Liver (tissue), 3 donors: ENCODE results near the gene DGKQ.

Source experiments
- EGR1 ChIP-seq, 2 donors: IDR thresholded peaks; 2 replicates each; pipeline ENCODE4 v1.6.1; 2016 to 2018; ENCODE audit warnings: antibody characterized with exemption in 2 of 2, low read depth in 2 of 2
- GABPA ChIP-seq, 2 donors: IDR thresholded peaks in 1 of 2; conservative IDR thresholded peaks in 1 of 2; 2 replicates each; pipeline ENCODE4 v1.6.1; 2016; ENCODE audit warnings: antibody characterized with exemption in 2 of 2, mild to moderate bottlenecking in 1 of 2, moderate library complexity in 1 of 2
- JUND ChIP-seq, 2 donors: IDR thresholded peaks; 2 replicates each; pipeline ENCODE4 v1.6.1; 2016; ENCODE audit warnings: antibody characterized with exemption in 2 of 2
- SP1 ChIP-seq: IDR thresholded peaks from 2 replicates; pipeline ENCODE4 v1.6.1; 2018; ENCODE audit warnings: antibody characterized with exemption, mild to moderate bottlenecking
- TAF1 ChIP-seq: conservative IDR thresholded peaks from 2 replicates; pipeline ENCODE4 v1.6.1; 2016; ENCODE audit warnings: antibody characterized with exemption, mild to moderate bottlenecking
- TF ChIP-seq, protein P1 (sequence below): fragments of 150-350 bp; IDR thresholded peaks from 2 replicates; pipeline ENCODE4 v1.5.1; 2017; ENCODE audit warnings: improper control_type of control experiment, low read depth, low read length; ENCODE audit not compliant: missing input control
- TF ChIP-seq, protein P2 (sequence below): IDR thresholded peaks from 2 replicates; pipeline ENCODE4 v1.6.1; 2016; ENCODE audit warnings: antibody characterized with exemption
- donor health status: healthy.
- donor health status: healthy.

DNA sequence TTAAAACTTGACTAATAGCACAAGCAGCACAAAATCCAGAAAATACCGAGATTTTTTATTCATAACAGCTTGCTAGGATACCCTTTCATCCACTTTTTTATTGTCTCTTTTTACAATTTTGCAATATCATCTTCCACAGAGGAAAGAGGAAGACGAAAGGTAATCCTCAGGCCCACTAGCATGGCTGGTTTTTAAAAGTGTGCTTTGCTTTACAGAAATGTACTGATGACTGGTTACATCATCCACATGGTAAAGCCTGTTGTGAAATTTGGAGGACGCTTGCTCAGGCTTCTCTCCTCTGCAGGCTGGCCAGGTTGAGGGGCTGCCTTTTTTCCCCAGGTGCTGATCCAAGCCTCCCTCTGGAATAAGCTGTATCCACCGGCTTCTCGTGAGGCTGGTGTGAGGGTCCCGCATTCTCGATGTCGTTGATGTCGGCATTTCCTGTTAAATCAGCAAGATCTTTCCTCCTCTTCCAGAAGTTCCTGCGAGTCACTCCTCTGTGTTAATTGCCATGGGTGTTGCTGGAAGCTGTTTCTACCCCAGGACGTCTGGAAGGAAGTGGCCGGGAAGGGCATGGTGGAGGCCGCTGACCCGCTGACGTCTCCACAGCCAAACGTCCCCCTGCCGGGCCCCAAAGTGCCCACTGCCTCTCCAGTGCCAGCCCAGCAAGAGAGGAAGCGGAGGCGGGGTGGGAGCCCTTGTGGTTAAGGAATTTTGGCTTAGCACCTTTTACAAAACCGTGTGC lies 5.8 kb upstream of the DGKQ start:
- TF ChIP-seq, protein P1, sequence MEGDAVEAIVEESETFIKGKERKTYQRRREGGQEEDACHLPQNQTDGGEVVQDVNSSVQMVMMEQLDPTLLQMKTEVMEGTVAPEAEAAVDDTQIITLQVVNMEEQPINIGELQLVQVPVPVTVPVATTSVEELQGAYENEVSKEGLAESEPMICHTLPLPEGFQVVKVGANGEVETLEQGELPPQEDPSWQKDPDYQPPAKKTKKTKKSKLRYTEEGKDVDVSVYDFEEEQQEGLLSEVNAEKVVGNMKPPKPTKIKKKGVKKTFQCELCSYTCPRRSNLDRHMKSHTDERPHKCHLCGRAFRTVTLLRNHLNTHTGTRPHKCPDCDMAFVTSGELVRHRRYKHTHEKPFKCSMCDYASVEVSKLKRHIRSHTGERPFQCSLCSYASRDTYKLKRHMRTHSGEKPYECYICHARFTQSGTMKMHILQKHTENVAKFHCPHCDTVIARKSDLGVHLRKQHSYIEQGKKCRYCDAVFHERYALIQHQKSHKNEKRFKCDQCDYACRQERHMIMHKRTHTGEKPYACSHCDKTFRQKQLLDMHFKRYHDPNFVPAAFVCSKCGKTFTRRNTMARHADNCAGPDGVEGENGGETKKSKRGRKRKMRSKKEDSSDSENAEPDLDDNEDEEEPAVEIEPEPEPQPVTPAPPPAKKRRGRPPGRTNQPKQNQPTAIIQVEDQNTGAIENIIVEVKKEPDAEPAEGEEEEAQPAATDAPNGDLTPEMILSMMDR = no peak
- TF ChIP-seq TAF1 (no peak), EGR1 (IDR thresholded peaks at IDR 0.05; ENCODE audit: low read depth in 2 of 2) (no peak), GABPA (IDR thresholded peaks at IDR 0.05 in 1 of 2, conservative IDR thresholded peaks at IDR 0.05 in 1 of 2) (no peak), JUND (IDR thresholded peaks at IDR 0.05) (no peak), SP1 (no peak)
- TF ChIP-seq, protein P2, sequence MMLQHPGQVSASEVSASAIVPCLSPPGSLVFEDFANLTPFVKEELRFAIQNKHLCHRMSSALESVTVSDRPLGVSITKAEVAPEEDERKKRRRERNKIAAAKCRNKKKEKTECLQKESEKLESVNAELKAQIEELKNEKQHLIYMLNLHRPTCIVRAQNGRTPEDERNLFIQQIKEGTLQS = no peak
